ENCODE measurements around the gene MSX1. TPM values are rescaled to one million over a fixed set of nuclear protein-coding genes. Genes with fewer than 3 reads are reported as not detected.
"Not testable (repeated sequence)": the region's sequence is repeated elsewhere in the genome, so short reads cannot be mapped to it uniquely, and the experiment has no call there.

MSX1 gene
- 13.5 and 15.1 TPM in 2 replicates for total RNA-seq
- polyA plus RNA-seq (2012), result 7.1 TPM

GRCh38 chr4:4859325-4859798, at the start of gene MSX1:
Gene MSX1 (plus strand): TSS chr4:4859665. CDS start chr4:4859900, 235 bp downstream.
- DNase-seq (ENCODE audit: low read depth), result peak; percentile 94

DNA sequence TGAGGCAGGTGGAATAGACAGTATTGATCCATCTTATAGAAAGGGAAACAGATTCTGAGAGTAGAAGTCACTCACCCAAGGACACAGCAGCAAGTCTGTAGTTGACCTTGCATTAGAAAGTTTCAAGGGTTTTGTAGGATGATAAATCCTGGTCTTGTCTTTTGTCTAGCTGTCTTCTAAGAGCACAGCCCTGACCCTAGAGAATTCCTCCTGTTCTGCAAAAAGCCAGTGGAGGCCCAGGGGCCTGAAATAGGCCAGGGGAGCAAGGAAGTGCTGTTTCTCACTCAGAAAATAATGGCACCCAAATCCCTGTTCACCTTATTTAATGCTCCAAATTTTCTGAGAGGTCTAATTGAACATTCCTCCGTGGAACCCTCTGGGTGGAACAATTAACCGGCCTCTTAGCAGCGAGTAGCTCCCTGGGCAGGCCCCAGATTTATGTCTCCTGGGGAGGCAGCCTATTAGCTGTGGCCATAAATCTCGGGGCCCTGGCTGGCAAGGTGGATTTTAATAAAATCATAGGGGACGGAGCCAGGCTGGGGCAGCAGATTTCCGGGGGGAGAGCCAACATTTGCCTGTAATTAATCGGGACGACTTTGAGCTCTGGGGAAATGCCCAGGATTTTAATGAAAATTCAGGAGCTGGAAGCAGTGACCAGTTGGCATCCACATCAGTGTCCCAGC, 49.2 kb upstream of the MSX1 start:
- no peak for DNase-seq (ENCODE audit: low read depth)

DNA sequence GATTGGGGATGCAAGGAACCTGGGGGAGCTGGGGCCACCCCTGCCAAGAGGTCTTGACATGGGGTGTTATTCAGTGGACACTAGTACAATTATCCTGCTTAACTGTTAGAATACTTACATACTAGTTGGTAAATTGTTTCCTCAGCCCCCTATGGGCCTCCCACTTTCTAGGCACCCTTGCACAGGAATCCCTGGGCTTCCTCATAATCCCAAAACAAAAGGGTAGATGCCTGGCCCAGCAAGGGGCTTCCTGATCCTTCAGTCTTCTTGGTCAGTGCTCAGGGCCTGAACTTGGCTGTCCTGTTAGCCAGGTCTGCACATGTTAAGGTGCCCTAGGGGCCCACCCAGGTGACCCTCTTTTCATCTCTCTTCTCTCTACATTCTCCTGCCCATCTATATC, 48.7 kb upstream of the MSX1 start:
- DNase-seq (ENCODE audit: low read depth), result no peak

GRCh38 chr4:4812145-4812794, 47.2 kb upstream of the MSX1 start:
- DNase-seq (ENCODE audit: low read depth), result no peak

DNA sequence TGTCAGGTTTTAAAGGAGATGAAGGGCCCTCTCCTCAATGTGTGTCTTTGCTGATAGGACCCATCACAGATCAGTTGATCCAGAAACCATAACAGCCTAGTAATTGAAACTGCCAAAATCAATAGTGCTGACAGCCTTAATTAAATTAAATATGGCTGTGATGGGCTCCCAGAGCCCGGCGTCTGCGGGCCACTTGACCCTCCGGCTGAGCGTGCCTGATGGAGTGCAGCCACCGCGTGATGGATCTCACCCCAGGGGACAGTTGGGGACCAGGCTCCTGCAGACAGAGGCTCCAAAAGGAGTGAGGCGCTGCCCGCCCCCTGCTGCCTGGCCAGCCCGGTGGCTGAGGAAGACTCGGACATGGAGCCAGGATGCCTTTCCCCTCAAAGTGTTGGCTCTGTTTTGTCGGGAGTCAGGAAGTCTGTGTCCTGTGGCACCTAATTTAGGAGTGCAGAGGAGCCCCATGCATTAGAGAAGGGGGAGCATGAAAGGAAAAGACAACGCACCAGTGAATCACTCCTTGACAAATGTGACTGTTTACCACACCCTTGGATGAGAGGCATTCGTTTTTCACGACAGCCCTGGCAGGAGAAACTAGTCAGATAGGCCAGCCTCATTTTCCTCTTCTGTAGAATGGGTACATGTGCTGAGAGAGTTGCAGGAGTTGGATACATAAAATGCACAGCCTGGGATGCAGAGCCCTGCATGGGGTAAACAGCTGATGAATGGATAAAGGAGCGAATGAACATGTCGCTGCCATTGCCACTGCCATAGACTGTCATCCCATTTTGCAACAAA, 40.9 kb upstream of the MSX1 start:
- DNase-seq (ENCODE audit: low read depth), result no peak

- DNase-seq (ENCODE audit: low read depth), result no peak
Observed at GRCh38 chr4:4819213-4819606, 40.3 kb upstream of the MSX1 start.

GRCh38 chr4:4820261-4820660, 39.2 kb upstream of the MSX1 start:
- DNase-seq (ENCODE audit: low read depth), result no peak

GRCh38 chr4:4820739-4821138, 38.7 kb upstream of the MSX1 start:
- DNase-seq (ENCODE audit: low read depth), result no peak

GRCh38 chr4:4821577-4821976, 37.9 kb upstream of the MSX1 start:
- no peak for DNase-seq (ENCODE audit: low read depth)

GRCh38 chr4:4822286-4822685, 37.2 kb upstream of the MSX1 start:
- DNase-seq (ENCODE audit: low read depth), result not testable (repeated sequence)

DNA sequence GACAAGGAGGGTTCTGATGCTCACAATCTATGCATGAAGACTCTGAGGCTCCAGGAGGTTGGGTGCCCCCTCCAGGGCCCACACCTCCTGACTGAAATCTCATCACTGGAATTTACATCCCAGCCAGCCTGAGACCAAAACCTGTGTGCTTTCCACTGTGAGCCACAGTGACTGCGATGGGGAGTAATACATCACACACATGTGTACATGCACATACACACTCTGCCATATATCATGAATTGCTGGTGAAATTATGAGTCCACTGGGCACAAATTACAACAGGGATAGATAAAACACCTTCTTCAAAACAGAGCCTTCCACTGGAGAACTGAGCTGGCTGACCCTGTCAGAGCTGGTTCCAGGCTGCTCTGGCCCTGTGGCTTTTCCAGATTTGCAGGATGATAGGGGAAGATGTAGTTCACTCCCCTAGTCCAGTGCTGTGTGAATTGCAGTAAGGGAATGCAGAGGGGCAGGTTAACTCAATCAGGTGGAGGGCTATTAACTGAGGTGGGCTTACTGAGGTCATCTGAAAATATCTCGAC, 35.8 kb upstream of the MSX1 start:
- no peak for DNase-seq (ENCODE audit: low read depth)

- no peak for DNase-seq (ENCODE audit: low read depth)
Observed at GRCh38 chr4:4824232-4824631, 35.2 kb upstream of the MSX1 start.

DNA sequence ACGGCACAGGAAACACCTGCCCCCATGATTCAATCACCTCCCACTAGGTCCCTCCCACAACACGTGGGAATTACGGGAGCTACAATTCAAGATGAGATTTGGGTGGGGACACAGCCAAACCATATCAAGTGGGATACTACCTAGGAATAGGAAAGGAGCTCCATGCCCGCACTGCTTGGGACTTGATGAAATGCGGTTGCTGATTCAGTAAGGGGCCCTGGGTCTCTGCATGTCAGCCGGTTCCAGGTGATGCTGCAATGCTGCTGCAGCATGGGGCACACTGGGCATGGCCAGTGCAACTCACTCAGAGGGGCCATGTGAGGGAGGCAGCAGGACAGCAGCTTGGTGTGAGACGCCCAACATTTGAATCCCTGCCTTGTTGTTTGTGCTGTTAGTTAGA, 34.0 kb upstream of the MSX1 start:
- DNase-seq (ENCODE audit: low read depth), result no peak

- DNase-seq (ENCODE audit: low read depth), result no peak
Observed at GRCh38 chr4:4829837-4830236, 29.6 kb upstream of the MSX1 start.

- no peak for DNase-seq (ENCODE audit: low read depth)
Observed at GRCh38 chr4:4831266-4831665, 28.2 kb upstream of the MSX1 start.

- DNase-seq (ENCODE audit: low read depth), result no peak
Observed at GRCh38 chr4:4831825-4832224, 27.6 kb upstream of the MSX1 start.

DNA sequence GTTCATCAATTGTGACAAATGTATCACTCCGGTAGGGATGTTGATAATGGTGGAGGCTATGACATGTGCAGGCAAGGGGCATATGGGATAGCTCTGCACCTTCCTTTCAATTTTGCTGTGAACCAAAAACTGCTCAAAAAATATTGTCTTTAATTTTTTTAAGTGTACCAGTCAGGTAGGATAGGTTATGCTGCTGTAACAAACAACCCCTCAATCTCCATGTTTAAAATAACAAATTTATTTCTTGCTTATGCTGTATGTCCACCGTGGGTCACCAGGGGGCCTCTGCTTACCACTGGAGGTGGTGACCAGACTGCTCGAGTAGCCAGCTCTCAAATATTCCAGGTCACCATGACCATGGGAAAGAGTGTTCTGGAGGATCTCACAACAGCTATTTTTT, 23.4 kb upstream of the MSX1 start:
- no peak for DNase-seq (ENCODE audit: low read depth)

GRCh38 chr4:4837316-4837715, 22.1 kb upstream of the MSX1 start:
- DNase-seq (ENCODE audit: low read depth), result no peak

DNA sequence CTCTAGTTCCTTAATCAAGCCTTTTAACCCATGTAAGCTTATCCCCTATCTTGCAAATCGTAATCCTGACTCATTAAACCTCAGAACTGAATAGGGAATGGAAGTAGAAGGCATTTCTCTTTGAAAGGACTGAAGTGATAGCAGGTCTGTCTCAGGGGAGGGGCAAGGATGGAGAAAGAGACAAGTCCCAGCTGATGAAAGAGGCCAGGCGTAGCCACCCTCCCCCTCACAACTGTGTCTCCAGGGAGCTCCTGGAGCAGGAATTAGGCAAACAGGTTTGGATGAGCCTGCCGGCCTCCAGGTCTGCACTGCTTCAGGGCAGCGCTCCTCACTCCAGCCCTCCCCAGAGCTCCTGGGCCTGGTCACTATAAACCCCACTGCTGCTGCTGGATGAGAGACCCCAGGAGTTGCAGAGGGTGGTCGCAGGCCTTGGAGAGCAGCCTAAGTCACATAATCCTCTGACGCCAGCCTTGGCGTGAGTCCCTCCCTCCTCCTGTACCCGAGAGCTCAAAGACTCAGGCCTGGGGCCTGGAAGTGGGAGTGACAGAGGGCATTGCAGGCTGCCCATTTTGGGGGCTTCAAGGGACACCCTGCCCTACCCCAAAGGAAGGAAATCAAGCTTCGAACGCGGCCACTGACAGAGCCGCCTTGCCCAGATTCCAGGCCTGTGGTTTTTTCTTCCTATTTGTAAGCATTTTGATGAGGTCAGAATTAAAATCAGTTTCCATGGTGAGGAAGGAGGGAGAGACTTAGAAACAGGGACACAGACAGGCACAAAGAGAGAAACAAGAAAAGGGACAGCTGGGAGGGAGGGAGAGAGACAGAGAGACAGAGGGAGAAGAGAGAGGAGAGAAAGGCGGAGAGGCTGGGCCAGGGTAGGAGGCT, 21.2 kb upstream of the MSX1 start:
- DNase-seq (ENCODE audit: low read depth), result no peak

GRCh38 chr4:4838936-4839810, 20.3 kb upstream of the MSX1 start:
- no peak for DNase-seq (ENCODE audit: low read depth)

Data from myocyte (in vitro differentiated cells).